Epithelial cell of esophagus (primary cell): ENCODE measurements around the gene EDNRA.
"Not testable (repeated sequence)": the region's sequence is repeated elsewhere in the genome, so short reads cannot be mapped to it uniquely, and the experiment has no call there.

ENCODE experiments used
- DNase-seq: peaks from one replicate; pipeline ENCODE4 v3.0.0; 2010; ENCODE audit warnings: low read depth
- H3K4me3 ChIP-seq: 2 replicates; pipeline ENCODE4 v1.5.1; 2011; ENCODE audit warnings: mild to moderate bottlenecking, low read length, control low read depth
- CTCF ChIP-seq: IDR thresholded peaks from 2 replicates; pipeline ENCODE4 v1.5.1; 2011; ENCODE audit warnings: low read depth, mild to moderate bottlenecking, low read length, control low read depth, inconsistent platforms; ENCODE audit not compliant: insufficient read depth; ENCODE audit errors: missing control alignments

Gene EDNRA

GRCh38 chr4:147480891-147481576 is at the start of gene EDNRA:
Gene EDNRA (plus strand): TSS chr4:147481097. CDS start chr4:147485682, 4,585 bp downstream.
- H3K4me3 ChIP-seq: peak within 1 kb of the TSS; percentile 50
- DNase-seq: peak; percentile 51
- no peak for TF ChIP-seq CTCF

- DNase-seq: peak; percentile 85
- not testable (repeated sequence) for H3K4me3 ChIP-seq
These were observed 46.5 kb upstream of the EDNRA start for GRCh38 chr4:147434370-147434769.

GRCh38 chr4:147440442-147440841 is 40.5 kb upstream of the EDNRA start:
- no peak overlapping the region for H3K4me3 ChIP-seq
- DNase-seq: no peak
- no peak for TF ChIP-seq CTCF

- H3K4me3 ChIP-seq: no peak overlapping the region
- peak; percentile 71 for DNase-seq
- TF ChIP-seq CTCF: no peak
These were observed 33.1 kb upstream of the EDNRA start for GRCh38 chr4:147447786-147448185.

GRCh38 chr4:147453561-147454141 is 27.2 kb upstream of the EDNRA start:
- DNase-seq: peak; percentile 83
- TF ChIP-seq CTCF: no peak
- no peak overlapping the region for H3K4me3 ChIP-seq

GRCh38 chr4:147456706-147457105 is 24.2 kb upstream of the EDNRA start:
- TF ChIP-seq CTCF: no peak
- DNase-seq: peak; percentile 35
- H3K4me3 ChIP-seq: no peak overlapping the region

GRCh38 chr4:147461161-147461560 is 19.7 kb upstream of the EDNRA start:
- TF ChIP-seq CTCF: no peak
- DNase-seq: peak; percentile 88
- H3K4me3 ChIP-seq: no peak overlapping the region
